Heart right ventricle (tissue), 16 donors: ENCODE results near the gene SLC22A23. TPM values are rescaled to one million over a fixed set of nuclear protein-coding genes. Genes with fewer than 3 reads are reported as not detected.

Source experiments
- ATAC-seq, 8 donors: fragments of 200-7000 bp; cut with Tn5 transposase; one replicate each; pipeline ENCODE4 v1.9.1; 2020; ENCODE audit warnings: mild to moderate bottlenecking in 8 of 8, moderate library complexity in 8 of 8, moderate number of reproducible peaks in 1 of 8
- DNase-seq, 2 donors: peaks; one replicate each; pipeline ENCODE4 v3.0.0-alpha.2; 2020
- H3K27ac ChIP-seq, 10 donors: fragments of 200-600 bp; sonication (generic) in 2 of 10; one replicate each; pipeline versions ENCODE4 v1.5.0 to v1.8.0; 2020 to 2022; ENCODE audit warnings: mild to moderate bottlenecking in 3 of 10
- H3K27me3 ChIP-seq, 7 donors: fragments of 200-600 bp; one replicate each; pipeline ENCODE4 v1.8.0; 2021 to 2022; ENCODE audit warnings: mild to moderate bottlenecking in 2 of 7
- H3K36me3 ChIP-seq, 9 donors: fragments of 200-600 bp; sonication (generic) in 1 of 9; one replicate each; pipeline versions ENCODE4 v1.5.0 to v1.8.0; 2020 to 2022; ENCODE audit warnings: mild to moderate bottlenecking in 2 of 9
- H3K4me1 ChIP-seq, 9 donors: fragments of 200-600 bp; sonication (generic) in 1 of 9; one replicate each; pipeline versions ENCODE4 v1.5.0 to v1.8.0; 2020 to 2022; ENCODE audit warnings: mild to moderate bottlenecking in 4 of 9
- H3K4me3 ChIP-seq, 10 donors: fragments of 200-600 bp; sonication (generic) in 2 of 10; one replicate each; pipeline versions ENCODE4 v1.5.0 to v1.8.0; 2020 to 2022; ENCODE audit warnings: mild to moderate bottlenecking in 7 of 10, moderate library complexity in 2 of 10
- H3K9me3 ChIP-seq, 11 donors: fragments of 200-600 bp in 10 of 11; sonication (generic) in 2 of 11; one replicate each; pipeline versions ENCODE4 v1.5.0 to v1.8.0; 2013 to 2022; ENCODE audit warnings: mild to moderate bottlenecking in 2 of 11, control low read depth in 1 of 11, moderate library complexity in 1 of 11
- WGBS, 2 donors: extraction: QIAGEN DNeasy Blood & Tissue Kit; methylation state at CpG; one replicate each; pipeline ENCODE4 v1.1.7; 2013; ENCODE audit warnings: inconsistent platforms in 1 of 2; 5-methylcytosine and 5-hydroxymethylcytosine counted together
- intact Hi-C, 10 donors: fragments of 100-400 bp; cut with DNase I; formaldehyde crosslinking; loops; one replicate each; pipeline versions ENCODE4 v1.11.1 to v1.14.2; 2022
- polyA plus RNA-seq, 2 donors: library from polyadenylated mRNA; stranded (reverse); fragments of 200-250 nt; gene quantifications; one replicate each; pipeline ENCODE4 v1.2.3, GENCODE V29; 2013
- total RNA-seq, 10 donors: library from RNA; stranded (reverse); fragmentation: NEBNext Ultra II Directional in 3 of 10; extraction: Animal tissue kit (Norgen Biotek cat#: 25700) in 3 of 10; gene quantifications; one replicate each; pipeline versions ENCODE4 v1.2.1 to v1.2.4, GENCODE V29; 2021 to 2023
- TF ChIP-seq, protein P1 (sequence below), 9 donors: fragments of 200-600 bp; sonication (generic) in 2 of 9; IDR thresholded peaks; one replicate each; pipeline versions ENCODE4 v1.5.0 to v1.8.0; 2021 to 2022; ENCODE audit warnings: antibody characterized with exemption in 9 of 9, mild to moderate bottlenecking in 5 of 9, moderate library complexity in 1 of 9
- donor health status: Arrhythmogenic right ventricular cardiomyopathy.
- donor health status: ischemic (EF 13 %, LVEDD 7.1; RV severe dilation, severe dysfunction).
- donor health status: healthy with polysubstance abuse.
- donor health status: DM: no; HTN: yes; CAD: no.
- donor health status: DM: no; HTN: no; CAD: no.
- donor health status: ischemic (EF 25% LVEDD 6.9; RV normal size, moderate dysfunction).
- donor health status: ischemic (EF 25% LVEDD 5.7; RV mildly dilated, moderate dysfunction).
- donor health status: healthy.
- donor health status: DM: yes; HTN: yes; CAD: no.
- donor health status: Ischemic cardiomyopathy.
- donor health status: ischemic (EF 35%, LVEDD 5.7; RV mildly dilated, moderate dysfunction).
- donor health status: nonischemic (EF 11% LVEDD 7.7; RV severe dilation, severe dysfunction).
- donor health status: DM: yes; HTN: yes; CAD: no.
- donor health status: PGD.
- donor health status: ischemic (EF 29% LVEDD 5.4; RV normal size, mild dysfunction).
- donor health status: nonischemic (EF 23%, LVEDD 6.1; RV moderate dilation, normal function).

The SLC22A23 gene
- total and polyA plus RNA-seq, 12 donors, result 1.9 to 7.8 (median 5.1) TPM

DNA sequence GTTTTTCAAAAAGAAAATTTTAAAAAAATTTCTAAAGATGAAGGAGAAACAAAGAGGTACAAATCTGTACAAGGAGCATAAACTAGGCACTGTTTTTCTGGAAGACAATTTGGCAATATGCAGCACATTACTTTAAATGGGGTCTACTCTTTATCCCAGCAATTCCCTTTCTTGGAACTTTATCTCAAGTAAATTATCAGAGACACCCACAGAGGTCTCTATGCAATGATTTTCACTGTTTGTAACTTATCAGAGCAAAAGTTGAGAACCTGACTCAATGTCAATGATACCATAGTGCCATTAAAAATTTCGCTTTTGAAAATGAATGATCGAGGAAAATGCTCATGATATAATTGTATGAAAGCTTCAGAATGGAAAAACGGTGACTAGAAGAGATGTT lies 35.7 kb downstream of the SLC22A23 start:
- Histone ChIP-seq H3K36me3 (no peaks in the 10 kb centered on the region), H3K9me3 (no peaks in the 10 kb centered on the region), H3K4me3 (no peak overlapping the region), H3K27ac (no peak overlapping the region), H3K4me1 (peaks cover 0 to 11% (median 0%) of the 10 kb centered on the region in 9 donors), H3K27me3 (peaks cover 0 to 6% (median 0%) of the 10 kb centered on the region in 7 donors)
- TF ChIP-seq, protein P1, sequence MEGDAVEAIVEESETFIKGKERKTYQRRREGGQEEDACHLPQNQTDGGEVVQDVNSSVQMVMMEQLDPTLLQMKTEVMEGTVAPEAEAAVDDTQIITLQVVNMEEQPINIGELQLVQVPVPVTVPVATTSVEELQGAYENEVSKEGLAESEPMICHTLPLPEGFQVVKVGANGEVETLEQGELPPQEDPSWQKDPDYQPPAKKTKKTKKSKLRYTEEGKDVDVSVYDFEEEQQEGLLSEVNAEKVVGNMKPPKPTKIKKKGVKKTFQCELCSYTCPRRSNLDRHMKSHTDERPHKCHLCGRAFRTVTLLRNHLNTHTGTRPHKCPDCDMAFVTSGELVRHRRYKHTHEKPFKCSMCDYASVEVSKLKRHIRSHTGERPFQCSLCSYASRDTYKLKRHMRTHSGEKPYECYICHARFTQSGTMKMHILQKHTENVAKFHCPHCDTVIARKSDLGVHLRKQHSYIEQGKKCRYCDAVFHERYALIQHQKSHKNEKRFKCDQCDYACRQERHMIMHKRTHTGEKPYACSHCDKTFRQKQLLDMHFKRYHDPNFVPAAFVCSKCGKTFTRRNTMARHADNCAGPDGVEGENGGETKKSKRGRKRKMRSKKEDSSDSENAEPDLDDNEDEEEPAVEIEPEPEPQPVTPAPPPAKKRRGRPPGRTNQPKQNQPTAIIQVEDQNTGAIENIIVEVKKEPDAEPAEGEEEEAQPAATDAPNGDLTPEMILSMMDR (IDR thresholded peaks at IDR 0.05), result no peak
- intact Hi-C loops, result no loop called here
- ATAC-seq (no peak), DNase-seq (no peak)
- 90 to 92% methylated on average over 3 of the region's 3 CpGs for WGBS, 2 donors

DNA sequence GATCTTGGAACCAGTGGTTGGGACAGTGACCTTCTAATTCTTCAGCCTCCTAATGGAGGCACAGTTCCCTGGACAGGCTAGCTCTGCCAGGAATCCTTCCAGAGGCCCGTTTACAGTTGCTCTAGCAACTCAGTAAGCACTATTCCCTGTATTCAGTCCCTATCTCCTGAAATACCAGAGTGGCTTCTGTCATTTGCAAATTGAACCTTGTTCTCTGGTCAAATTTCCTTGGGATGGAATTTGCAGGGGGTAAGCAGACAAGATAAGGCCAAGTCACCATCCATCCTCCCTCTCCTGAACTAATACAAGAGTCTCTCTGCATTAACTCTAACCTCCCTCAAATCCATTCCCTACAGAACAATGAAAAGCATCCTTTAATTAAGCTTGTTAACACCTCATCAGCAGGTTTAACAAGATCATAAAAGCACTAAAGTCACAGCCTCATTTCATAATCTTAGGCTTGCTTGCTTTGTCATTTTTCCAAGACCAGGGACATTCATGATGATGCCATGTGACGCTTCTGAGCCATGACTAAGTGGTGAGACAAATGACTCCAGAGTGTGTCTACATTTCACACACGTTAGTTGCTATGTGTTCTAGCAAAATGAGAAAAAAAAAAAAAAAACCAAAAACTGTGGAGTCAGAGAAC lies 37.1 kb downstream of the SLC22A23 start:
- ATAC-seq, result peak in 5 of 8 donors; percentile 33 to 68 (median 65)
- H3K27me3 ChIP-seq, result peaks cover 0 to 6% (median 0%) of the 10 kb centered on the region in 7 donors
- TF ChIP-seq, protein P1 (IDR thresholded peaks at IDR 0.05), result no peak
- H3K27ac ChIP-seq, result no peak overlapping the region
- 53 to 60% methylated on average over 3 of the region's 3 CpGs for WGBS, 2 donors
- H3K4me3 ChIP-seq, result no peak overlapping the region
- intact Hi-C loops, result loop anchor here in 2 of 10 donors (10.0 kb wide), 2 partner anchors 285 to 315 kb away; no protein-coding TSS in a partner anchor
- H3K9me3 ChIP-seq, result no peaks in the 10 kb centered on the region
- peaks cover 0 to 11% (median 0%) of the 10 kb centered on the region in 9 donors for H3K4me1 ChIP-seq
- no peaks in the 10 kb centered on the region for H3K36me3 ChIP-seq
- no peak for DNase-seq

DNA sequence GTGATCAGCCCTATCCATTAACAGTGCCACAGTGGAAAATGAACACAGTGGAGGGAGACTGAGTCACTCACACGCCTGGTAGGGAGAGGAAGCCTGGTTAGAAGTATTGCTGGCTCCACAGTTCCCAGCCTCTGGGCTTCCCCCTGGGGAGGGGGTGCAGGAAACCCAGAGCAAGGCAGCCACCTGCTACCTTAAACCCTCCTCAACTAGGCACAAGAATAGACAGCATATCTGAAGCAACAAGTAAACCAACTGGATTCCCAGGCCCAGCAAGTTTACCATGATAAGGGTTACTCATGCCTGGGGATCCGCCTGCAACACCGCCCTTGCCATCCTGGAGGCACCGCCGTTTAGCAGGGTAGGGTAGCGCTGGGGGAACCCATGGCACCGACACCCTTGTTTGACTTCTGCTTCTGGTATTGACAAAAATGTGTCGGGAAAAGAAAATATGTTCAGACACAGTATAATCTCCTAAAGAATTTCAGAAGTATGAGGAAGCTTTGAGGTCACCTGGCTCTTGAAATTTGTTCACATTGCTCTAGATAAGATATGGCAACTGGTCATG lies 38.3 kb downstream of the SLC22A23 start:
- Histone ChIP-seq H3K4me1 (peaks cover 0 to 11% (median 0%) of the 10 kb centered on the region in 9 donors), H3K9me3 (no peaks in the 10 kb centered on the region), H3K27me3 (peaks cover 0 to 6% (median 0%) of the 10 kb centered on the region in 7 donors), H3K27ac (no peak overlapping the region), H3K36me3 (no peaks in the 10 kb centered on the region), H3K4me3 (no peak overlapping the region)
- intact Hi-C loops, result loop anchor here in 2 of 10 donors (10.0 kb wide), 2 partner anchors 286 to 316 kb away; no protein-coding TSS in a partner anchor
- ATAC-seq (no peak), DNase-seq (no peak)
- 88 to 89% methylated on average over 8 of the region's 8 CpGs for WGBS, 2 donors
- TF ChIP-seq, protein P1 (IDR thresholded peaks at IDR 0.05), result no peak

DNA sequence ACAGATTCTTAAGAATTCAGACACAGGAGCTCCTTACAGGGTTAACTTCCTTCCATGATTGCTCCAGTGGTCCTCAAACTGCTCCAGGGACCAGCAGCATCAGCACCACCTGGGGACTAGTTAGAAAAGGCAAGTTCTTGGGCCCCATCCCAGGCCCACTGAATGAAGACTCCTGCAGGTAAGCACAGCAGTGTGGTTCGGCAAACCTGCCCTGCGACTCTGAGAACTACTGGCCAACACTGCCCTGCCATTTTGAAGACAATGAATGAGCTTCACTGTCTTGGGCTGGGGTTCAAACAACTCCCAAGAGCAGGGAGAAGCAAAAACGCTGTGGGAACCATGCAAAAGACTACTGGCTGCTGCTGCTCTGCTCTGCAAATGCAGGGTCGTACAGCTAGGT lies 39.4 kb downstream of the SLC22A23 start:
- Histone ChIP-seq H3K27ac (no peak overlapping the region), H3K4me3 (no peak overlapping the region), H3K36me3 (no peaks in the 10 kb centered on the region), H3K9me3 (peaks cover 0 to 4% (median 0%) of the 10 kb centered on the region in 11 donors), H3K4me1 (peaks cover 0 to 10% (median 0%) of the 10 kb centered on the region in 9 donors), H3K27me3 (peaks cover 0 to 1% (median 0%) of the 10 kb centered on the region in 7 donors)
- TF ChIP-seq, protein P1 (IDR thresholded peaks at IDR 0.05), result no peak
- DNase-seq (no peak), ATAC-seq (no peak)
- WGBS, 2 donors, result 83 to 89% methylated on average over 4 of the region's 4 CpGs
- intact Hi-C loops, result loop anchor here in 2 of 10 donors (10.0 kb wide), 2 partner anchors 287 to 317 kb away; no protein-coding TSS in a partner anchor
